ENCODE data around the gene TMEM201. TPM values are rescaled to one million over a fixed set of nuclear protein-coding genes. Genes with fewer than 3 reads are reported as not detected.

TMEM201 gene
- total and polyA plus RNA-seq, 2 experiments from 2014 or later = 25.0 to 28.0 TPM

GRCh38 chr1:9586147-9586766 is 2.5 kb upstream of the TMEM201 start:
- no peak for DNase-seq (ENCODE audit: low read depth in 1 of 2, low spot score in 1 of 2)
- Histone ChIP-seq H3K36me3 (peaks cover 10% of the 10 kb centered on the region), H3K4me3 (no peak overlapping the region), H3K4me1 (ENCODE audit: low read depth) (no peaks in the 10 kb centered on the region), H3K27me3 (no peaks in the 10 kb centered on the region), H3K9me3 (ENCODE audit: low read depth) (no peaks in the 10 kb centered on the region), H3K27ac (no peak overlapping the region)
- TF ChIP-seq, protein P1, sequence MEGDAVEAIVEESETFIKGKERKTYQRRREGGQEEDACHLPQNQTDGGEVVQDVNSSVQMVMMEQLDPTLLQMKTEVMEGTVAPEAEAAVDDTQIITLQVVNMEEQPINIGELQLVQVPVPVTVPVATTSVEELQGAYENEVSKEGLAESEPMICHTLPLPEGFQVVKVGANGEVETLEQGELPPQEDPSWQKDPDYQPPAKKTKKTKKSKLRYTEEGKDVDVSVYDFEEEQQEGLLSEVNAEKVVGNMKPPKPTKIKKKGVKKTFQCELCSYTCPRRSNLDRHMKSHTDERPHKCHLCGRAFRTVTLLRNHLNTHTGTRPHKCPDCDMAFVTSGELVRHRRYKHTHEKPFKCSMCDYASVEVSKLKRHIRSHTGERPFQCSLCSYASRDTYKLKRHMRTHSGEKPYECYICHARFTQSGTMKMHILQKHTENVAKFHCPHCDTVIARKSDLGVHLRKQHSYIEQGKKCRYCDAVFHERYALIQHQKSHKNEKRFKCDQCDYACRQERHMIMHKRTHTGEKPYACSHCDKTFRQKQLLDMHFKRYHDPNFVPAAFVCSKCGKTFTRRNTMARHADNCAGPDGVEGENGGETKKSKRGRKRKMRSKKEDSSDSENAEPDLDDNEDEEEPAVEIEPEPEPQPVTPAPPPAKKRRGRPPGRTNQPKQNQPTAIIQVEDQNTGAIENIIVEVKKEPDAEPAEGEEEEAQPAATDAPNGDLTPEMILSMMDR (IDR thresholded peaks at IDR 0.05; ENCODE audit: low read depth, low read length) = no peak

GRCh38 chr1:9589144-9589718 is 520 bp downstream of the TMEM201 start:
- Histone ChIP-seq H3K4me1 (ENCODE audit: low read depth) (peaks cover 14% of the 10 kb centered on the region), H3K4me3 (peak overlapping the region; percentile 77)
- peak; percentile 48 to 58 for DNase-seq (ENCODE audit: low read depth in 1 of 2, low spot score in 1 of 2)

DNA sequence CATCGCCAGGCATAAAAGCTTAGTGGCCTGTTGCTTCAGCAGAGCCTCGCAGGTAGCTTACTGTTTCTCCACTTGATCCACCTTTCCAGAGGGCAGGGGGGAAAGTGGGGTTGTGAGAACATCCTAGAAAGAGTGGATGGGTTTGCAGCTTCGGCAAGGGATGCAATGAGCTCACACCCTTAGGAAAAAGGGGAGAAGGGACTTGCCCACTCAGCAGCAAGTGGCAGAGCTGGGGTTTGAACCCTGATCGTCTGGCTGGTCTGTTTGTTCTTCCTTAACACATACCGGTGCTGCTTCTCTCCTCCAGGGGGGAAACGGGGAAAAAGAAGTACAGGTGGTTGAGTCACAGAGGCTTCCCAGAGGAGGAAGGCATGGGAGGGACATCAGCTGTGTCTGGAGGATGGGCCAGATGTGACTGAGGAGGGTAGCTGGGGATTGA is 1.0 kb downstream of the TMEM201 start:
- Histone ChIP-seq H3K9me3 (ENCODE audit: low read depth) (no peaks in the 10 kb centered on the region), H3K4me1 (ENCODE audit: low read depth) (peaks cover 15% of the 10 kb centered on the region), H3K27me3 (no peaks in the 10 kb centered on the region), H3K4me3 (peak overlapping the region; percentile 77), H3K36me3 (no peaks in the 10 kb centered on the region), H3K27ac (no peak overlapping the region)
- TF ChIP-seq, protein P1 (IDR thresholded peaks at IDR 0.05; ENCODE audit: low read depth, low read length) = no peak
- no peak for DNase-seq (ENCODE audit: low read depth in 1 of 2, low spot score in 1 of 2)

More at GRCh38 chr1:9589144-9589718, 520 bp downstream of the TMEM201 start:
- Histone ChIP-seq H3K27ac (no peak overlapping the region), H3K9me3 (ENCODE audit: low read depth) (no peaks in the 10 kb centered on the region), H3K36me3 (no peaks in the 10 kb centered on the region), H3K27me3 (no peaks in the 10 kb centered on the region)
- TF ChIP-seq, protein P1 (IDR thresholded peaks at IDR 0.05; ENCODE audit: low read depth, low read length) = no peak

DNA sequence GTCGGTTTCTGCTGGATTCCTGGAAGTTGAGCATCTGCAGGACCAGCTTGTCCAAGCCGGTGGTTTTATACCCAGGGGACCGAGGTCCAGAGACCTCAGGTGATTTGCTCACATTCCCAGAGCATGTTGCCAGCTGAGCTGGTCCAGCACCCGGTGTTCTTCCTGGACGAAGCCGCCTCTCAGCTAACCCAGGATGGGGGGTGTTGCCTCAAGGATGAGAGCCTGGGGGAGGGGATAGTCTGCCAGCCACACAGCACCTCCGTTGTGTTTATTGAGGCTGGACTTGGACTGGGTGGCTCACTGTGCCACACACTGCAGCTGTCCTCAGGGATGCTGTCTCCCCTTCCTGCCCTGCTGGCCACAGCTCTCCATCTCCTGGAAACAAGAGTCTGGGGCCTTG is 1.5 kb downstream of the TMEM201 start:
- Histone ChIP-seq H3K9me3 (ENCODE audit: low read depth) (no peaks in the 10 kb centered on the region), H3K27ac (no peak overlapping the region), H3K36me3 (no peaks in the 10 kb centered on the region), H3K4me1 (ENCODE audit: low read depth) (peaks cover 15% of the 10 kb centered on the region), H3K27me3 (no peaks in the 10 kb centered on the region), H3K4me3 (no peak overlapping the region)
- TF ChIP-seq, protein P1 (IDR thresholded peaks at IDR 0.05; ENCODE audit: low read depth, low read length) = no peak
- DNase-seq (ENCODE audit: low read depth in 1 of 2, low spot score in 1 of 2) = no peak

DNA sequence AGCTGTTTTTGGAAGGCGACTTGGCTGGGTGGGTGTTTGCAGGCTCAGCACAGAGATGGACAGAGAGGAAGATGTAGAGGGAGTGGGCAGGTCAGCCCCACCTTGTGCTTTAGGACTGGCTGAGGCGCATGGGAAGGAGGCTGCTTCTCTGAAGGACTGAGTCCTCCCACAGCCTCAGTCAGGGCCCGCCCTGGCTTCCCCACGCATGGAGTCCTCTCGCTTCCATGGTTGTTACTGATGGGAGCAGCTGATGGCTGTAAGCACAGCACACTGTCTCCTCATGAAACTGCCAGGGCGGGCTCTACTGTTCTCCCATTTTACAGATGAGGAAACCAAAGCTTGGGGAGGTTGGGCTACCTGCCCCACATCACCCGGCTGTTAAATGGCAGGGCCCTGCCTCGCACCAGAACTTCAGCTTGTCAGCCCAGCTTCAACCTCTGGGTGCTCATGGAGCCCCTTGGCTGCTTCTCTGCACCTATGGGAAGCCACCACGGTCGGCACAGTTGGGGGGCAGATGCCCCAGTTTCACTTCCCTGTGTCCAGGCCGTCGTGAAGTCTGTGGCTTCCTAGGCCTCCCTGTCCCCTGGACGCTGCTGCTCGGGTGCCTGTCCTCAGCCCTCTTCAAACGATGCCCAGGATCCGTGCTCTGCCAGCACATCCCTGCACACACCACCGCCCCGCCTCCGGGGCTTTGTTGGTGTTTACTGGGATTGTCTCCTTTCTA is 2.4 kb downstream of the TMEM201 start:
- Histone ChIP-seq H3K27ac (no peak overlapping the region), H3K4me3 (no peak overlapping the region), H3K9me3 (ENCODE audit: low read depth) (no peaks in the 10 kb centered on the region), H3K4me1 (ENCODE audit: low read depth) (peaks cover 15% of the 10 kb centered on the region), H3K27me3 (no peaks in the 10 kb centered on the region), H3K36me3 (no peaks in the 10 kb centered on the region)
- no peak for DNase-seq (ENCODE audit: low read depth in 1 of 2, low spot score in 1 of 2)
- TF ChIP-seq, protein P1 (IDR thresholded peaks at IDR 0.05; ENCODE audit: low read depth, low read length) = no peak

All from cardiac muscle cell (in vitro differentiated cells and primary cell).